ENCODE results near the gene SEMA3F.

Gene SEMA3F

GRCh38 chr3:50167841-50168209 lies 12.7 kb downstream of the SEMA3F start:
- no peak for TF ChIP-seq REST (IDR thresholded peaks at IDR 0.05; ENCODE audit: low read depth)
- TF ChIP-seq YY1 (IDR thresholded peaks at IDR 0.05; ENCODE audit: low read depth), result no peak; the same call in 1 of the 2 replicates
- no peak for TF ChIP-seq RAD21 (IDR thresholded peaks at IDR 0.05; ENCODE audit: low read depth)
- TF ChIP-seq ZBTB7A (IDR thresholded peaks at IDR 0.05; ENCODE audit: low read depth), result no peak
- no peak for TF ChIP-seq USF1 (IDR thresholded peaks at IDR 0.05)
- TF ChIP-seq CEBPB (IDR thresholded peaks at IDR 0.05), result no peak
- TF ChIP-seq TAF1 (IDR thresholded peaks at IDR 0.05; ENCODE audit: low read depth), result no peak
- no peak for TF ChIP-seq MAX (IDR thresholded peaks at IDR 0.05)
- TF ChIP-seq NFIC (IDR thresholded peaks at IDR 0.05), result no peak
- no peak for TF ChIP-seq TCF12 (IDR thresholded peaks at IDR 0.05; ENCODE audit: low read depth)
- no peak for TF ChIP-seq EGR1 (IDR thresholded peaks at IDR 0.05)

GRCh38 chr3:50168388-50168787 lies 13.3 kb downstream of the SEMA3F start:
- TF ChIP-seq FOXM1 (IDR thresholded peaks at IDR 0.05; ENCODE audit: borderline replicate concordance, low read depth) (no peak), CREB1 (IDR thresholded peaks at IDR 0.05; ENCODE audit: low read depth) (no peak), EP300 (IDR thresholded peaks at IDR 0.05; ENCODE audit: borderline replicate concordance) (peak; percentile 91), TEAD4 (IDR thresholded peaks at IDR 0.05) (peak; percentile 62), RAD21 (IDR thresholded peaks at IDR 0.05; ENCODE audit: low read depth) (peak; percentile 7; the same call in 1 of the 2 replicates), NFIC (IDR thresholded peaks at IDR 0.05) (peak; percentile 98), TCF12 (IDR thresholded peaks at IDR 0.05; ENCODE audit: low read depth) (peak; percentile 94), CEBPB (IDR thresholded peaks at IDR 0.05) (no peak), USF1 (IDR thresholded peaks at IDR 0.05) (no peak), MAX (IDR thresholded peaks at IDR 0.05) (peak; percentile 55), ZBTB7A (IDR thresholded peaks at IDR 0.05; ENCODE audit: low read depth) (peak; percentile 45; the same call in 1 of the 2 replicates), REST (IDR thresholded peaks at IDR 0.05; ENCODE audit: low read depth) (no peak), EGR1 (IDR thresholded peaks at IDR 0.05) (peak; percentile 5; the same call in 1 of the 2 replicates), TAF1 (IDR thresholded peaks at IDR 0.05; ENCODE audit: low read depth) (no peak), YY1 (IDR thresholded peaks at IDR 0.05; ENCODE audit: low read depth) (peak; percentile 32; the same call in 1 of the 2 replicates)

GRCh38 chr3:50168791-50169190 lies 13.7 kb downstream of the SEMA3F start:
- no peak for TF ChIP-seq EP300 (IDR thresholded peaks at IDR 0.05; ENCODE audit: borderline replicate concordance)
- no peak for TF ChIP-seq CEBPB (IDR thresholded peaks at IDR 0.05)
- TF ChIP-seq EGR1 (IDR thresholded peaks at IDR 0.05), result no peak
- no peak for TF ChIP-seq RAD21 (IDR thresholded peaks at IDR 0.05; ENCODE audit: low read depth)
- no peak for TF ChIP-seq ZBTB7A (IDR thresholded peaks at IDR 0.05; ENCODE audit: low read depth)
- TF ChIP-seq TEAD4 (IDR thresholded peaks at IDR 0.05), result no peak
- no peak for TF ChIP-seq USF1 (IDR thresholded peaks at IDR 0.05)
- TF ChIP-seq CREB1 (IDR thresholded peaks at IDR 0.05; ENCODE audit: low read depth), result no peak
- TF ChIP-seq NFIC (IDR thresholded peaks at IDR 0.05), result no peak
- no peak for TF ChIP-seq TCF12 (IDR thresholded peaks at IDR 0.05; ENCODE audit: low read depth)

- TF ChIP-seq NFIC (IDR thresholded peaks at IDR 0.05) (0 out of 2 replicates have a peak, but pooled peaks have one; percentile 27), RAD21 (IDR thresholded peaks at IDR 0.05; ENCODE audit: low read depth) (no peak)
Observed at GRCh38 chr3:50169232-50169832, 14.2 kb downstream of the SEMA3F start.

- TF ChIP-seq FOXM1 (IDR thresholded peaks at IDR 0.05; ENCODE audit: borderline replicate concordance, low read depth), result no peak
- no peak for TF ChIP-seq USF1 (IDR thresholded peaks at IDR 0.05)
- TF ChIP-seq EGR1 (IDR thresholded peaks at IDR 0.05), result no peak
- no peak for TF ChIP-seq TEAD4 (IDR thresholded peaks at IDR 0.05)
- TF ChIP-seq CREB1 (IDR thresholded peaks at IDR 0.05; ENCODE audit: low read depth), result no peak
- no peak for TF ChIP-seq REST (IDR thresholded peaks at IDR 0.05; ENCODE audit: low read depth)
- no peak for TF ChIP-seq NFIC (IDR thresholded peaks at IDR 0.05)
- TF ChIP-seq TAF1 (IDR thresholded peaks at IDR 0.05; ENCODE audit: low read depth), result no peak
- no peak for TF ChIP-seq ZBTB7A (IDR thresholded peaks at IDR 0.05; ENCODE audit: low read depth)
- TF ChIP-seq CEBPB (IDR thresholded peaks at IDR 0.05), result no peak
- TF ChIP-seq MAX (IDR thresholded peaks at IDR 0.05), result no peak
- no peak for TF ChIP-seq RAD21 (IDR thresholded peaks at IDR 0.05; ENCODE audit: low read depth)
- no peak for TF ChIP-seq EP300 (IDR thresholded peaks at IDR 0.05; ENCODE audit: borderline replicate concordance)
- no peak for TF ChIP-seq TCF12 (IDR thresholded peaks at IDR 0.05; ENCODE audit: low read depth)
- TF ChIP-seq YY1 (IDR thresholded peaks at IDR 0.05; ENCODE audit: low read depth), result no peak
Observed at GRCh38 chr3:50169858-50170257, 14.7 kb downstream of the SEMA3F start.
